Brain microvascular endothelial cell (primary cell): ENCODE data around the gene DICER1.

ENCODE experiments used
- DNase-seq: peaks from one replicate; pipeline ENCODE4 v3.0.0-alpha.2; 2020
- H3K27ac ChIP-seq: fragments of 250-450 bp; sonication (Bioruptor Pico); 2 replicates; pipeline ENCODE4 v1.5.1; 2020; ENCODE audit warnings: mild to moderate bottlenecking, moderate library complexity
- H3K27me3 ChIP-seq: fragments of 250-450 bp; sonication (Bioruptor Pico); replicated peaks from 2 replicates; pipeline ENCODE4 v1.5.1; 2020; ENCODE audit warnings: mild to moderate bottlenecking
- H3K36me3 ChIP-seq: fragments of 250-450 bp; sonication (Bioruptor Pico); replicated peaks from 2 replicates; pipeline ENCODE4 v1.5.1; 2020; ENCODE audit warnings: mild to moderate bottlenecking
- H3K4me3 ChIP-seq: 2 replicates; pipeline ENCODE4 v1.5.1; 2011; ENCODE audit warnings: low read depth, mild to moderate bottlenecking, control low read depth, low read length, moderate library complexity
- in situ Hi-C: cut with HindIII; loops from 2 replicates; pipeline ENCODE4 v1.10.0; 2017; ENCODE audit warnings: low sequenced_read_pairs, low pct_ligation_motif_present
- TF ChIP-seq, protein P1 (sequence below): IDR thresholded peaks from 2 replicates; pipeline ENCODE4 v1.5.1; 2011; ENCODE audit warnings: low read depth, mild to moderate bottlenecking, moderate library complexity, low read length, control low read depth, inconsistent platforms; ENCODE audit errors: missing control alignments

Gene DICER1

GRCh38 chr14:95199298-95199983 lies 42.1 kb upstream of the DICER1 start:
- DNase-seq, result no peak
- Histone ChIP-seq H3K4me3 (no peak overlapping the region), H3K36me3 (no peaks in the 10 kb centered on the region), H3K27me3 (no peaks in the 10 kb centered on the region), H3K27ac (no peak overlapping the region)
- TF ChIP-seq, protein P1, sequence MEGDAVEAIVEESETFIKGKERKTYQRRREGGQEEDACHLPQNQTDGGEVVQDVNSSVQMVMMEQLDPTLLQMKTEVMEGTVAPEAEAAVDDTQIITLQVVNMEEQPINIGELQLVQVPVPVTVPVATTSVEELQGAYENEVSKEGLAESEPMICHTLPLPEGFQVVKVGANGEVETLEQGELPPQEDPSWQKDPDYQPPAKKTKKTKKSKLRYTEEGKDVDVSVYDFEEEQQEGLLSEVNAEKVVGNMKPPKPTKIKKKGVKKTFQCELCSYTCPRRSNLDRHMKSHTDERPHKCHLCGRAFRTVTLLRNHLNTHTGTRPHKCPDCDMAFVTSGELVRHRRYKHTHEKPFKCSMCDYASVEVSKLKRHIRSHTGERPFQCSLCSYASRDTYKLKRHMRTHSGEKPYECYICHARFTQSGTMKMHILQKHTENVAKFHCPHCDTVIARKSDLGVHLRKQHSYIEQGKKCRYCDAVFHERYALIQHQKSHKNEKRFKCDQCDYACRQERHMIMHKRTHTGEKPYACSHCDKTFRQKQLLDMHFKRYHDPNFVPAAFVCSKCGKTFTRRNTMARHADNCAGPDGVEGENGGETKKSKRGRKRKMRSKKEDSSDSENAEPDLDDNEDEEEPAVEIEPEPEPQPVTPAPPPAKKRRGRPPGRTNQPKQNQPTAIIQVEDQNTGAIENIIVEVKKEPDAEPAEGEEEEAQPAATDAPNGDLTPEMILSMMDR, result no peak
- in situ Hi-C loops, result no loop called here

GRCh38 chr14:95198320-95198719 lies 41.0 kb upstream of the DICER1 start:
- Histone ChIP-seq H3K27me3 (no peaks in the 10 kb centered on the region), H3K4me3 (no peak overlapping the region), H3K36me3 (no peaks in the 10 kb centered on the region), H3K27ac (no peak overlapping the region)
- DNase-seq, result no peak
- in situ Hi-C loops, result no loop called here
- TF ChIP-seq, protein P1, result no peak

DNA sequence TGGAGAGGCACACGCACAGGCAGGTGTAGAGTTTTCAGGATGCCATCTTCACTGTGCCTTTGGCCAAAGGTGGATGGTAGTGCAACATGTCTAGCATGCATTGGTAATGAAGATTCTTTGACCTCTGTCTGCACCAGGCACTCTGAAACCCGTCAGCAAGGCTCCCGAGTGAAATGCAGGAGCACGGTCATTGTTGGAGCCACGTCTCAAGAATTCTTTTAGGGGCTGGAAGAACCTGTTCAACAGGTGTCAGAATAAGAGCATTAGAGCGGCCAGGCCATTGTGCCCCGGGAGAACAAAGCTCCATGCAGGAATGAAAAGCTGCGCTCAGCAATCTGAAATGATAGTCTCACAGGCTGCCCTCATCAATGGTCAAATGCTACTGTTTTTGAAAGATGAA lies 40.2 kb upstream of the DICER1 start:
- TF ChIP-seq, protein P1, result no peak
- Histone ChIP-seq H3K27me3 (no peaks in the 10 kb centered on the region), H3K27ac (no peak overlapping the region), H3K4me3 (no peak overlapping the region), H3K36me3 (no peaks in the 10 kb centered on the region)
- in situ Hi-C loops, result no loop called here
- DNase-seq, result no peak

GRCh38 chr14:95196826-95197545 lies 39.7 kb upstream of the DICER1 start:
- no peak for DNase-seq
- in situ Hi-C loops, result no loop called here
- Histone ChIP-seq H3K4me3 (no peak overlapping the region), H3K27ac (no peak overlapping the region), H3K36me3 (no peaks in the 10 kb centered on the region), H3K27me3 (no peaks in the 10 kb centered on the region)
- TF ChIP-seq, protein P1, result no peak

GRCh38 chr14:95196268-95196667 lies 38.9 kb upstream of the DICER1 start:
- H3K27ac ChIP-seq, result no peak overlapping the region
- H3K27me3 ChIP-seq, result no peaks in the 10 kb centered on the region
- no peak for DNase-seq
- in situ Hi-C loops, result no loop called here
- no peak overlapping the region for H3K4me3 ChIP-seq
- TF ChIP-seq, protein P1, result no peak
- H3K36me3 ChIP-seq, result no peaks in the 10 kb centered on the region

- TF ChIP-seq, protein P1, result no peak
- in situ Hi-C loops, result no loop called here
Measured at GRCh38 chr14:95195031-95195430, 37.7 kb upstream of the DICER1 start.

More at GRCh38 chr14:95195031-95195430, 37.7 kb upstream of the DICER1 start:
- no peaks in the 10 kb centered on the region for H3K27me3 ChIP-seq
- H3K36me3 ChIP-seq, result no peaks in the 10 kb centered on the region
- DNase-seq, result no peak
- H3K4me3 ChIP-seq, result no peak overlapping the region
- H3K27ac ChIP-seq, result no peak overlapping the region
